Stimulated activated naive CD4-positive, alpha-beta T cell (primary cell): Measurements from ENCODE around the gene HABP4.

Experiments used
- DNase-seq, 6 experiments: peaks; one replicate each; lab custom pipeline; 2025; lab: John Stamatoyannopoulos, UW

HABP4 gene

GRCh38 chr9:96523374-96523773, 73.4 kb downstream of the HABP4 start:
- no peak for DNase-seq

- DNase-seq = no peak
These were observed 74.1 kb downstream of the HABP4 start for GRCh38 chr9:96524045-96524444.

- DNase-seq = no peak
These were observed 74.8 kb downstream of the HABP4 start for GRCh38 chr9:96524764-96525163.

- no peak for DNase-seq
These were observed 82.2 kb downstream of the HABP4 start for GRCh38 chr9:96532173-96532572.

GRCh38 chr9:96540106-96540505, 90.1 kb downstream of the HABP4 start:
- no peak for DNase-seq
